GM20000 (cell line): Measurements from ENCODE around the gene NKAP.
A peak's percentile ranks its signal among the peaks of the same experiment; 100 is the strongest.

Experiments
- DNase-seq: peaks from one replicate; pipeline ENCODE4 v3.0.0; 2012; ENCODE audit warnings: low spot score
- TF ChIP-seq, protein P1 (sequence below): IDR thresholded peaks from 2 replicates; pipeline ENCODE4 v1.5.1; 2012; ENCODE audit warnings: mild to moderate bottlenecking, control low read depth; ENCODE audit errors: extremely low read depth, missing control alignments

NKAP gene

DNA sequence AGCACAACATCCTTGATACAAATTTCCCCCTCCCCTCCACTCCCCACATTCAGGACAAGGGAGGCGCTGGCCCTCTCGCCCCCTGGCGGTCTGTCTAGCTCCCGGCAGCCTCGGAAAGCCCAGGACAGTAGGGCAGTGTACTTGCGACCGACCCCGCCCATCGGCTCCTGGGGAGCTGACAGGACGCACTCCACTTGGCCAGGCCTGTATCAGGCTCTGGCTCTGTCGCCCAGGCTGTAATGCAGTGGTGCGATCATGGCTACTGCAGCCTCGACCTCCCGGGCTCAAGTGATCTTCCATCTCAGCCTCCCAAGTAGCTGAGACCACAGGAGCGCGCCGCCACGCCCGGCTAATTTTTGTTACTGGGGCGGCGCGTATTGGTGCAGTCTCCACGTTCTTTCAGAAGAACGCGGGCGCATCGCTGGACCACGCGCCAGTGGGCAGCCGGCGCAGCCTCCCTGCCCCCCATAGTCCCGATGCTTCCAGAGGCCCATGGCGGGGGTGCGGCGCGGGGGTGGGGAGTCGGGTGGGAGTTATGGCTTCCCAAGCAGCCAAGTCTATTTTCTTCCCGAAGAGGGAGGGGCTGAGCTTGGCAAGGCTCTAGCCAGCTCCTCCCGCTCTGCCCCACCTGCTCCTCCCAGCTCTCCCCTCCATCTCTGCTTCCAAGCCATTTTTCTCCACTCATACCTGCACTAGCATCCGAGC is 55.7 kb downstream of the NKAP start:
- peak; percentile 63 for DNase-seq
- TF ChIP-seq, protein P1, sequence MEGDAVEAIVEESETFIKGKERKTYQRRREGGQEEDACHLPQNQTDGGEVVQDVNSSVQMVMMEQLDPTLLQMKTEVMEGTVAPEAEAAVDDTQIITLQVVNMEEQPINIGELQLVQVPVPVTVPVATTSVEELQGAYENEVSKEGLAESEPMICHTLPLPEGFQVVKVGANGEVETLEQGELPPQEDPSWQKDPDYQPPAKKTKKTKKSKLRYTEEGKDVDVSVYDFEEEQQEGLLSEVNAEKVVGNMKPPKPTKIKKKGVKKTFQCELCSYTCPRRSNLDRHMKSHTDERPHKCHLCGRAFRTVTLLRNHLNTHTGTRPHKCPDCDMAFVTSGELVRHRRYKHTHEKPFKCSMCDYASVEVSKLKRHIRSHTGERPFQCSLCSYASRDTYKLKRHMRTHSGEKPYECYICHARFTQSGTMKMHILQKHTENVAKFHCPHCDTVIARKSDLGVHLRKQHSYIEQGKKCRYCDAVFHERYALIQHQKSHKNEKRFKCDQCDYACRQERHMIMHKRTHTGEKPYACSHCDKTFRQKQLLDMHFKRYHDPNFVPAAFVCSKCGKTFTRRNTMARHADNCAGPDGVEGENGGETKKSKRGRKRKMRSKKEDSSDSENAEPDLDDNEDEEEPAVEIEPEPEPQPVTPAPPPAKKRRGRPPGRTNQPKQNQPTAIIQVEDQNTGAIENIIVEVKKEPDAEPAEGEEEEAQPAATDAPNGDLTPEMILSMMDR = no peak

DNA sequence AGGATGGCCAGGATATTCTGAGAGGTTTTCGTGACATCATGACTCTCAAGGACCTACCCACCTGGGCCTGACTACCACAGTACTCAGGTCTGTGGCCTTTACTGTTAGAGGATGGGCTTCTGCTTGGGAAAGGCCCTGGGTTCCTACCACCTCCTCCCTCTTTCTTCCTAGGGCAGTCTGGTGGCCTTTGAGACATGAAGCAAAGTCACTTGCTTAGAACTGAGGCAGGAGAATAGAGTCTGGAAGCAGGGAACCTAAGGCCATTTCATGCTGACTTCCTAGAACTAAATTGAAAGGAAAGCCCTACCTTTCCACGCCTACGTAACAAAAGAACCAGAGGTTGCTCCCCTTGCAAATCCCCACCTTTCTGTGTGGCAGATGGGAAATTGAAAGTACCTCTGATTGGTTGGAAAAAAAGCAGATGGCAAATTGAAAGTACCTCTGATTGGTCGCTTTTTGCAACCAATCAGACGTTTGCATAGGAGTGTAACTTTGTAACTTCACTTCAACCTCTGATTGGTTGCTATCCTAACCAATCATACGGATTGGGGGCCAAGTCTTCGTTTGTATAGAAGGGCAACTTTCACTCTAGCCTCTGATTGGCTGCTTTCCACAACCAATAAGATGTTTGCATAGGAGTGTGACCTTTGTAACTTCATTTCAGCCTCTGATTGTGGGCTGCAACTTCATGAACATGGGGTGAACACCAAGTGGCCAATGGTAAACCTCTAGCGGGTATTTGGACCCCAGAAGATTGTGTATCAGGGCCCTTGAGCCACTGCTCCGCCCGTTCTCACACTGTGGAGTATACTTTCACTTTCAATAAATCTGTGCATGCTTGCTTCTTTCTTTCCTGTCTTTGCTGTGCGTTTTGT is 57.8 kb downstream of the NKAP start:
- no peak for DNase-seq
- TF ChIP-seq, protein P1 = no peak

DNA sequence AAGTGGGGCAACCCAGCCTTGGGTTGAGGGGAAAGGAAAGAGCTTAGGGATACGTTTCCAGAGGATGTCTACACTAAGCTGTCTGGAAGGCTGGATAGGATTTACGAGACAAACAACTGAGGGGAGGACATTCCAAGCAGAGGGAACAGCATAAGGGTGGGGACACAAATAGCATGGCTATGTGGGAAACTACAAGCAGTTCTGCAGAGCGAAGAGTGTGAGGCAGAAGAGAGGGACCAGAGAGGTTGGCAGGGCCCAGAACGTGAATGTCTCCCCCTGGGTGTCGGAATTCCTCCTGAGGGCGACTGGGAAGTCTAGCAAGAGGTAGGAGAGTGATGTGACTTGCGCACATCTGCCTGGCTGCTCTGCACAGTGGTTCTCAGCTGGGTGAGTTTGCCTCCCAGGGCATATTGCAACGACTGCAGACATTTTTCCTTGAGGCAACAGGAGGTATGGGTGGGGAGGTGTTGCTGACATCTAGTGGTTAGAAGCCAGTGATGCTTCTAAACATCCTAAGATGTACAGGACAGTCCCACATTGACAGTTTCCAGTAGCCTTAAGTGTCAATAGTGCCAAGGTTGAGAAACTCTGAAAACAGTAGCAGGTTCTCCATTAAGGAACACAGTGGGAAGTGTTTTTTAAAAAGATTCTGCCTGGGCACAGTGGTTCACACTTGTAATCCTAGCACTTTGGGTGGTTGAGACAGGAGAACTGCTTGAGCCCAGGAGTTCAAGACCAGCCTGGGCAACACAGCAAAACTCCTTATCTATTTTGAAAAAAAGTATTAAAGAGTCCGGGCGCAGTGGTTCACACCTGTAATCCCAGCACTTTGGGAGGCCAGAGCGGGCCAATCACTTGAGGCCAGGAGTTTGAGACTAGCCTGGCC is 62.8 kb downstream of the NKAP start:
- DNase-seq = peak; percentile 56

DNA sequence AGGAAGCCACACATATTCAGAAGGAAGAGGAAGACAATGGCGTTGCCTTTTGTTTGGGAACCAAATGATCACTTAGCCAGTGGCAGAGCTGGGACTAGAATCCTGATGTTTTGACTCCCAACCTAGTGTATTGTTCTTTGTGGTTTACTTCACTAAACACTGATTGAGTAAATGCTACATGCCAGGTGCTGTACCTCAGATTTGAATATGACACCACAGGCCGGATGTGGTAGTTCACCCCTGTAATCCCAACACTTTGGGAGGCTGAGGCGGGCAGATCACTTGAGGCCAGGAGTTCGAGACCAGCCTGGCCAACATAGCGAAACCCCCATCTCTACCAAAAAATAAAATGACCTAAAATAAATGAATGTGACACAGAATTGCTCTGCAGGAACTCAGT is 63.5 kb downstream of the NKAP start:
- TF ChIP-seq, protein P1 = no peak
- no peak for DNase-seq

More for the DNA sequence above, 62.8 kb downstream of the NKAP start:
- TF ChIP-seq, protein P1 = peak; percentile 12

DNA sequence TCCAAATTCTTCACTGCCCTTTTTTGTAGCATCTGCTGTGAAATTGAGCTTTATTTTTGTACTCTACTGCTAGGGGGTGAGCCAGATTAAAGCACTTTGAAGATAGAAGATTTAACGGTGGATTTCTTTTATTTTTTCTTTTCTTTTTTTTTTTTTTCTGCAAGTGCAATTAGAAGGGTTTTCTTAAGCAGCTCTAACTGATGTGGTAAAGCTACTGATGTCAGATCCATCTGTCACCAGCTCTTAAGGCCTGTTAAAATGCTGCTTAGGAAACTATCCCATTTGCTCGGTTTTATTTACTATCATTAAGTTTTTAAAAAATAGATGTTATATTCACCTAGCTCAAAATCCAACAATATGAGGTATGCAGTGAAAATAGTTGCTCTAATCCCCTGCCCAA is 64.8 kb downstream of the NKAP start:
- TF ChIP-seq, protein P1 = no peak
- DNase-seq = no peak

DNA sequence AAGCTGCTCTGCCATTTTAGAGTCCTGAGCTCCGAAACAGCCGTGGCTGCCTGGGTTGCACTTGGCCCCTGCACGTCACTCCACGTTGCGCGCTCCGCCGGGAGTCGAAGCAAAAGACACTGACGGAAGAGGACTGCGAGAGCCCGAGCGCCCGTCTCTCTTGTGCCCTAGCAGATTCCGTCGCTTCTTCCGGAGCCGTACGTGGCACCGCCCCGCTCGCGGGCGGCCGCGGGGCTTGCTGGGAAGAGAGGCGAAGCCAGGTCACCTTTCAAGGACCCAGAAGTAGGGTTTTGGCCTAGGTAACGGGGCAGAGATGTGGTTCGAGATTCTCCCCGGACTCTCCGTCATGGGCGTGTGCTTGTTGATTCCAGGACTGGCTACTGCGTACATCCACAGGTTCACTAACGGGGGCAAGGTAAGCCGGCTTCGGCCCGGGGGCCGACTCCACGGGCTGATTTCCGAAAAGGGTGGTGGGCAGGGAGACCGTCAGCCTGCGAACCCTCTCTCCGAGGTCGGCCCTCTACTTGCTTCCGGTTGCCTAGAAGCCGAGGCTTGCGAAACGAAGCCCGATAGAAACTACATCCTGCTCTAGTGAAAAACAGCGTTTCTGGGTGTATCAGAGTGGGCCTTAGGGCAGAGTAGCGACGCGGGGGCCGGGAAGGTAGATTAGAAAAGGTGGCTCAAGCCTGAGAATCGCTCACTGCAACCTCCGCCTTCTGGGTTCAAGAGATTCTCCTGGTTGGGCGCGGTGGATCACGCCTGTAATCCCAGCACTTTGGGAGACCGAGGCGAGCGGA is 71.8 kb downstream of the NKAP start, which contains the start of the genes NDUFA1 and RNF113A:
Gene NDUFA1 (plus strand): TSS at position 234 of the 797 bp plus-strand sequence. CDS start 80 bp downstream, at position 314.
Gene RNF113A (minus strand): TSS at position 135 of the 797 bp plus-strand sequence. CDS start 120 bp downstream, at position 15.
- TF ChIP-seq, protein P1 = no peak
- peak; percentile 77 for DNase-seq
